Endodermal cell (in vitro differentiated cells): ENCODE results near the gene OTOGL. TPM values are rescaled to one million over a fixed set of nuclear protein-coding genes. Genes with fewer than 3 reads are reported as not detected.
A peak's percentile ranks its signal among the peaks of the same experiment; 100 is the strongest.

Experiments
- DNase-seq: peaks from one replicate; pipeline ENCODE4 v3.0.0-alpha.2; 2017
- H3K27ac ChIP-seq: 2 replicates; pipeline ENCODE4 v1.5.1; 2013; ENCODE audit warnings: mild to moderate bottlenecking, low read depth, low read length, moderate library complexity
- H3K27me3 ChIP-seq: 2 replicates; pipeline ENCODE4 v1.6.1; 2013; ENCODE audit warnings: mild to moderate bottlenecking, low read length, moderate library complexity; ENCODE audit not compliant: insufficient read depth, control insufficient read depth, poor library complexity, severe bottlenecking
- H3K36me3 ChIP-seq: 2 replicates; pipeline ENCODE4 v1.7.0; 2013; ENCODE audit warnings: mild to moderate bottlenecking, low read length, moderate library complexity; ENCODE audit not compliant: control insufficient read depth, insufficient read depth
- H3K4me1 ChIP-seq: one replicate; pipeline ENCODE4 v1.7.0; 2013; ENCODE audit warnings: low read length; ENCODE audit not compliant: control insufficient read depth, insufficient read depth
- H3K4me3 ChIP-seq: 2 replicates; pipeline ENCODE4 v1.5.1; 2013; ENCODE audit warnings: mild to moderate bottlenecking, low read length, moderate library complexity
- H3K9ac ChIP-seq: 2 replicates; pipeline ENCODE4 v1.6.1; 2013; ENCODE audit warnings: mild to moderate bottlenecking, low read length, moderate library complexity; ENCODE audit not compliant: poor library complexity, severe bottlenecking; ENCODE audit errors: extremely low read depth
- H3K9me3 ChIP-seq: 2 replicates; pipeline ENCODE4 v1.6.1; 2013; ENCODE audit warnings: mild to moderate bottlenecking, low read length, moderate library complexity; ENCODE audit not compliant: control insufficient read depth
- H3K27ac Mint-ChIP-seq: 2 replicates; pipeline ENCODE4 v1.8.0; 2020; ENCODE audit warnings: mixed read lengths
- H3K27me3 Mint-ChIP-seq: 2 replicates; pipeline ENCODE4 v1.8.0; 2021; ENCODE audit warnings: mild to moderate bottlenecking, mixed read lengths; ENCODE audit not compliant: insufficient read depth
- H3K36me3 Mint-ChIP-seq: 2 replicates; pipeline ENCODE4 v1.8.0; 2020; ENCODE audit warnings: low read depth, mixed read lengths
- H3K4me1 Mint-ChIP-seq: 2 replicates; pipeline ENCODE4 v1.8.0; 2020; ENCODE audit warnings: mixed read lengths
- H3K4me3 Mint-ChIP-seq: 2 replicates; pipeline ENCODE4 v1.8.0; 2020; ENCODE audit warnings: mild to moderate bottlenecking, moderate library complexity, mixed read lengths
- H3K9me3 Mint-ChIP-seq: 2 replicates; pipeline ENCODE4 v1.8.0; 2020; ENCODE audit warnings: mild to moderate bottlenecking, mixed read lengths
- WGBS, 2 experiments: methylation state at CpG; one replicate each; pipeline versions ENCODE4 v1.1.5 to v1.1.7; 2013; ENCODE audit warnings: missing lambda C conversion rate in 2 of 2, mixed read lengths in 1 of 2; ENCODE audit not compliant: insufficient coverage in 1 of 2, insufficient read length in 1 of 2; 5-methylcytosine and 5-hydroxymethylcytosine counted together
- total RNA-seq, 2 donors: library from RNA; stranded (reverse); fragmentation: NEBNext Ultra II Directional in 1 of 2; extraction: Animal tissue kit (Norgen Biotek cat#: 25700) in 1 of 2; gene quantifications; 2 replicates in 1 of 2; 3 replicates in 1 of 2; pipeline ENCODE4 v1.2.1, GENCODE V29; 2021
- TF ChIP-seq, protein P1 (sequence below): fragments of 200-600 bp; sonication (generic); conservative IDR thresholded peaks from 2 replicates; pipeline ENCODE4 v1.5.0; 2021; ENCODE audit warnings: antibody characterized with exemption, mild to moderate bottlenecking

OTOGL gene
- total RNA-seq, 2 donors from 2014 or later, result 2.4 to 11.4 TPM

DNA sequence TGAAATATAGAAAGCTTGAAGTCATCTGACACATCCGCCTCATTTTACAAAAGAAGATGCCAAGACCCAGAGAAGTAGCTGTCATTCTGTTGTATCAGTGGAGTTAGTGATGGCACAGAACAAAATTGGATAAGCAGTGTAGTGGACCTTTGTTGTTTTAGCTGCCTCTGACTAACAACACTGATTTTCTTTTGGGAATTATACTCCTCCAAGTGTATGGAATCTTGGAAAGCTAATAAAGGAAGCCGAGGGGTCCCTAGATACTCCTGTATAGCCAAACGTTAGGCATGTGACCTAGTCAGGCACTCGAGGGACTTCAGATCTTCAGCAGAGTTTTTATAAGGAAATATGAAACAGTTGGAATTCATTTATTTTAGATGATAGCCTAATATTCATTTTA, 94.5 kb downstream of the OTOGL start:
- TF ChIP-seq, protein P1, sequence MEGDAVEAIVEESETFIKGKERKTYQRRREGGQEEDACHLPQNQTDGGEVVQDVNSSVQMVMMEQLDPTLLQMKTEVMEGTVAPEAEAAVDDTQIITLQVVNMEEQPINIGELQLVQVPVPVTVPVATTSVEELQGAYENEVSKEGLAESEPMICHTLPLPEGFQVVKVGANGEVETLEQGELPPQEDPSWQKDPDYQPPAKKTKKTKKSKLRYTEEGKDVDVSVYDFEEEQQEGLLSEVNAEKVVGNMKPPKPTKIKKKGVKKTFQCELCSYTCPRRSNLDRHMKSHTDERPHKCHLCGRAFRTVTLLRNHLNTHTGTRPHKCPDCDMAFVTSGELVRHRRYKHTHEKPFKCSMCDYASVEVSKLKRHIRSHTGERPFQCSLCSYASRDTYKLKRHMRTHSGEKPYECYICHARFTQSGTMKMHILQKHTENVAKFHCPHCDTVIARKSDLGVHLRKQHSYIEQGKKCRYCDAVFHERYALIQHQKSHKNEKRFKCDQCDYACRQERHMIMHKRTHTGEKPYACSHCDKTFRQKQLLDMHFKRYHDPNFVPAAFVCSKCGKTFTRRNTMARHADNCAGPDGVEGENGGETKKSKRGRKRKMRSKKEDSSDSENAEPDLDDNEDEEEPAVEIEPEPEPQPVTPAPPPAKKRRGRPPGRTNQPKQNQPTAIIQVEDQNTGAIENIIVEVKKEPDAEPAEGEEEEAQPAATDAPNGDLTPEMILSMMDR, result no peak
- Histone ChIP-seq H3K9me3 (no peaks in the 10 kb centered on the region), H3K27ac (no peak overlapping the region), H3K4me1 (no peaks in the 10 kb centered on the region), H3K36me3 (no peaks in the 10 kb centered on the region), H3K27me3 (no peaks in the 10 kb centered on the region), H3K4me3 (no peak overlapping the region), H3K9ac (no peak overlapping the region)
- 87% methylated on average over 4 of the region's 4 CpGs; no CpG with 5 or more reads in 1 of the 2 experiments for WGBS, 2 experiments
- no peaks in the 10 kb centered on the region for H3K27me3 Mint-ChIP-seq
- no peaks in the 10 kb centered on the region for H3K36me3 Mint-ChIP-seq
- H3K4me3 Mint-ChIP-seq, result no peak overlapping the region
- H3K4me1 Mint-ChIP-seq, result peaks cover 18% of the 10 kb centered on the region
- H3K27ac Mint-ChIP-seq, result no peak overlapping the region
- DNase-seq, result no peak
- H3K9me3 Mint-ChIP-seq, result no peaks in the 10 kb centered on the region

DNA sequence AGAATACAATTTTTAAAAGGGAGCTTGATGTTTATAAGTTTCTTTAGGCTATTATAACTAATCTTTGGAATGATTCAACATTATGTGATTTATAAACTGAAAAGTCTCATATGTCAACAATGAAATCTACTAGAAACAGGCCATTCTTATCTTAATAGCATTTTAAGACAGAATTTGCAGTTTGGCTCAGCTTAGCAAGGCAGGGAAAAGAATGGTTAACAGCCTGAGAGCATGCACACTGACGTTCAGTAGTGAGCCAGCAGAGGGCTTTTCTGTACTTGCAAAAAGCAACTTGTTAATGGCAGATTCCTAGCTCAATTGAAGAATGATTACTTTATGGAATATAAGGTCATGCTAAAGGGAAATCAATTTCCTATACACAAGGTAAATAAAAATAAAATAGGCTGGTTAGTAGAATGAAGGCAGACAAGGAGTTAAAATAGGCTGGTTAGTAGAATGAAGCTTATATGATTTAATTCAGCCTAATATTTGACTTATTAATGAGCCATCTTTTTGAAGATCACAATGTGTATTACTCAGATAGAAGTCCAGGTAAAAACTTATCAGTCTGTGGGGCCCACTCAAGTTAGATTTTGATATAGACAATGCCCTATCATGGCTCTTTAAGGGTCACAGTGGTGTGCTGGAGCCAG, 95.9 kb downstream of the OTOGL start:
- Histone ChIP-seq H3K9ac (no peak overlapping the region), H3K4me3 (no peak overlapping the region), H3K27me3 (no peaks in the 10 kb centered on the region), H3K36me3 (no peaks in the 10 kb centered on the region), H3K9me3 (no peaks in the 10 kb centered on the region), H3K27ac (no peak overlapping the region), H3K4me1 (peaks cover 5% of the 10 kb centered on the region)
- peak; percentile 77 for DNase-seq
- H3K4me3 Mint-ChIP-seq, result no peak overlapping the region
- H3K36me3 Mint-ChIP-seq, result no peaks in the 10 kb centered on the region
- H3K4me1 Mint-ChIP-seq, result peaks cover 18% of the 10 kb centered on the region
- H3K27me3 Mint-ChIP-seq, result no peaks in the 10 kb centered on the region
- H3K9me3 Mint-ChIP-seq, result no peaks in the 10 kb centered on the region
- TF ChIP-seq, protein P1, result peak; percentile 92
- H3K27ac Mint-ChIP-seq, result no peak overlapping the region
- 15 to 20% methylated on average over 1 of the region's 1 CpG for WGBS, 2 experiments

DNA sequence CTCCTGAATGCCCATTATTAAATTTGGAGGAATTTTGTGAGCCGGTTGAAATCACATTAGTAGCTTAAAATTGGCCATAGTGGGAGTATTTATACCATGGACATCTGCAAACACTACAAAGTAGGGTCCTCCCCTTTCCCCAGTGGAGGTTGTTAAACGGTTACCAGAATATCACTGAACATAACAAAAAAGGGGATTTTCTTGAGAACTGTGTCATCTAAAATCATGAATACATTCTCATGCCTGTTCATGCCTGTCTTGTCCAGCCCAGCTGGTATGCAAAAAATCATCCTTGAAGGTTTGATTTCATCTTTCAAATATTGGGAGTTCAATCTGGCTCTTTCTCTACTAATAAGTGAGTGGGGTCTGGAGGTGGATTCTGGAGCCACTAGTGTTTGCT, 96.4 kb downstream of the OTOGL start:
- Histone ChIP-seq H3K4me1 (peaks cover 5% of the 10 kb centered on the region), H3K9ac (no peak overlapping the region), H3K9me3 (no peaks in the 10 kb centered on the region), H3K27ac (no peak overlapping the region), H3K27me3 (no peaks in the 10 kb centered on the region), H3K36me3 (no peaks in the 10 kb centered on the region), H3K4me3 (no peak overlapping the region)
- Mint-ChIP-seq H3K27me3 (no peaks in the 10 kb centered on the region), H3K4me3 (no peak overlapping the region), H3K4me1 (peaks cover 18% of the 10 kb centered on the region), H3K9me3 (no peaks in the 10 kb centered on the region), H3K36me3 (no peaks in the 10 kb centered on the region), H3K27ac (no peak overlapping the region)
- DNase-seq, result no peak
- TF ChIP-seq, protein P1, result no peak
- 88% methylated on average over 2 of the region's 2 CpGs; no CpG with 5 or more reads in 1 of the 2 experiments for WGBS, 2 experiments
